Right atrium auricular region (tissue), 2 donors: ENCODE measurements around the gene ZNF555. TPM values are rescaled to one million over a fixed set of nuclear protein-coding genes. Genes with fewer than 3 reads are reported as not detected.

ENCODE experiments used
- DNase-seq: peaks from one replicate; pipeline ENCODE4 v3.0.0-alpha.2; 2019; ENCODE audit warnings: low spot score
- H3K27ac ChIP-seq, 2 donors: fragments of 200-600 bp; sonication (generic); 1 replicate in 1 of 2; 2 replicates in 1 of 2; pipeline ENCODE4 v1.5.1; 2016 to 2019
- H3K27me3 ChIP-seq, 2 donors: fragments of 200-600 bp; sonication (generic); one replicate each; pipeline versions ENCODE4 v1.5.1 to v1.6.0; 2017 to 2019
- H3K36me3 ChIP-seq: fragments of 200-600 bp; sonication (generic); one replicate; pipeline ENCODE4 v1.5.1; 2016
- H3K4me1 ChIP-seq, 2 donors: fragments of 200-600 bp; sonication (generic); one replicate each; pipeline versions ENCODE4 v1.5.1 to v1.6.0; 2017 to 2019
- H3K4me3 ChIP-seq, 2 donors: fragments of 200-600 bp; sonication (generic); 1 replicate in 1 of 2; 2 replicates in 1 of 2; pipeline ENCODE4 v1.5.1; 2017 to 2019; ENCODE audit warnings: mild to moderate bottlenecking in 1 of 2, moderate library complexity in 1 of 2
- H3K9me3 ChIP-seq, 2 donors: fragments of 200-600 bp; sonication (generic); one replicate each; pipeline ENCODE4 v1.5.1; 2019
- total RNA-seq, 2 donors: library from RNA; depleted of rRNA; stranded (reverse); fragments of >200 nt; gene quantifications; one replicate each; pipeline ENCODE4 v1.1.0, GENCODE V29; 2016
- TF ChIP-seq, protein P1 (sequence below), 2 donors: fragments of 200-600 bp; sonication (generic); IDR thresholded peaks; one replicate each; pipeline ENCODE4 v1.5.1; 2019; ENCODE audit warnings: antibody characterized with exemption in 2 of 2

Gene ZNF555
- total RNA-seq, 2 donors from 2014 or later: 5.5 to 5.9 TPM

- TF ChIP-seq, protein P1, sequence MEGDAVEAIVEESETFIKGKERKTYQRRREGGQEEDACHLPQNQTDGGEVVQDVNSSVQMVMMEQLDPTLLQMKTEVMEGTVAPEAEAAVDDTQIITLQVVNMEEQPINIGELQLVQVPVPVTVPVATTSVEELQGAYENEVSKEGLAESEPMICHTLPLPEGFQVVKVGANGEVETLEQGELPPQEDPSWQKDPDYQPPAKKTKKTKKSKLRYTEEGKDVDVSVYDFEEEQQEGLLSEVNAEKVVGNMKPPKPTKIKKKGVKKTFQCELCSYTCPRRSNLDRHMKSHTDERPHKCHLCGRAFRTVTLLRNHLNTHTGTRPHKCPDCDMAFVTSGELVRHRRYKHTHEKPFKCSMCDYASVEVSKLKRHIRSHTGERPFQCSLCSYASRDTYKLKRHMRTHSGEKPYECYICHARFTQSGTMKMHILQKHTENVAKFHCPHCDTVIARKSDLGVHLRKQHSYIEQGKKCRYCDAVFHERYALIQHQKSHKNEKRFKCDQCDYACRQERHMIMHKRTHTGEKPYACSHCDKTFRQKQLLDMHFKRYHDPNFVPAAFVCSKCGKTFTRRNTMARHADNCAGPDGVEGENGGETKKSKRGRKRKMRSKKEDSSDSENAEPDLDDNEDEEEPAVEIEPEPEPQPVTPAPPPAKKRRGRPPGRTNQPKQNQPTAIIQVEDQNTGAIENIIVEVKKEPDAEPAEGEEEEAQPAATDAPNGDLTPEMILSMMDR (IDR thresholded peaks at IDR 0.05): no peak
- H3K27ac ChIP-seq: peak overlapping the region; percentile 85 to 96
- H3K9me3 ChIP-seq: no peaks in the 10 kb centered on the region
- H3K4me3 ChIP-seq: no peak overlapping the region
- H3K27me3 ChIP-seq: no peaks in the 10 kb centered on the region
- DNase-seq: no peak
- H3K4me1 ChIP-seq: peaks cover 0 to 19% of the 10 kb centered on the region in 2 donors
- peaks cover 11% of the 10 kb centered on the region for H3K36me3 ChIP-seq
Observed at GRCh38 chr19:2795827-2796658, 45.2 kb upstream of the ZNF555 start.

GRCh38 chr19:2796659-2797266, 44.5 kb upstream of the ZNF555 start:
- peaks cover 12% of the 10 kb centered on the region for H3K36me3 ChIP-seq
- H3K4me1 ChIP-seq: peaks cover 0 to 19% of the 10 kb centered on the region in 2 donors
- H3K9me3 ChIP-seq: no peaks in the 10 kb centered on the region
- DNase-seq: no peak
- TF ChIP-seq, protein P1 (IDR thresholded peaks at IDR 0.05): no peak
- H3K27me3 ChIP-seq: no peaks in the 10 kb centered on the region
- H3K27ac ChIP-seq: peak overlapping the region; percentile 85 to 96
- H3K4me3 ChIP-seq: no peak overlapping the region

DNA sequence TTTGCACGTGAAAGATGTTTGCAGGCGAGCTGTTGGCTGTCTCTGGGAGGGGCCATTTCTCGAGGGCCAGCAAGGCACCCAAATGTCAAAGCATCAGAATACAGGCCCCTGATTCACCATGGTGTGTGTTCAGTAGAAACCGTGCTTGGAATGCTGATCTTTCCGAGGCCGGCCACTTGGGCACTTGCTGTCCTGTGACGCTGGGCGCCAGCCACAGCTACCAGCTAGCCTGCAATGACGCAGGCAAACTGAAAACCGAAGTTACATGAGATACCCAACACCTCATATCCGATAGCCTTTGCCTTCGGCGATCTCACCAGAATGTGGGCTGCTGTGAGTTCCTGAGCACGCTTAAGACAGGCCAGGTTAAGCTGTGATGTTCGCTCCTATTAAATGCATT, 44.0 kb upstream of the ZNF555 start:
- H3K27ac ChIP-seq: peak overlapping the region; percentile 85 to 96
- H3K4me3 ChIP-seq: no peak overlapping the region
- no peaks in the 10 kb centered on the region for H3K9me3 ChIP-seq
- H3K4me1 ChIP-seq: peaks cover 0 to 19% of the 10 kb centered on the region in 2 donors
- TF ChIP-seq, protein P1 (IDR thresholded peaks at IDR 0.05): no peak
- H3K27me3 ChIP-seq: no peaks in the 10 kb centered on the region
- peaks cover 12% of the 10 kb centered on the region for H3K36me3 ChIP-seq
- peak; percentile 64 for DNase-seq

GRCh38 chr19:2798158-2798685, 43.1 kb upstream of the ZNF555 start:
- no peaks in the 10 kb centered on the region for H3K9me3 ChIP-seq
- peaks cover 0 to 19% of the 10 kb centered on the region in 2 donors for H3K4me1 ChIP-seq
- no peak for DNase-seq
- H3K27me3 ChIP-seq: no peaks in the 10 kb centered on the region
- peak overlapping the region; percentile 85 to 96 for H3K27ac ChIP-seq
- TF ChIP-seq, protein P1 (IDR thresholded peaks at IDR 0.05): no peak
- H3K4me3 ChIP-seq: no peak overlapping the region
- peaks cover 12% of the 10 kb centered on the region for H3K36me3 ChIP-seq

GRCh38 chr19:2798733-2799132, 42.5 kb upstream of the ZNF555 start:
- H3K36me3 ChIP-seq: peaks cover 12% of the 10 kb centered on the region
- no peaks in the 10 kb centered on the region for H3K27me3 ChIP-seq
- peak; percentile 72 for DNase-seq
- H3K4me3 ChIP-seq: no peak overlapping the region
- TF ChIP-seq, protein P1 (IDR thresholded peaks at IDR 0.05): no peak
- peaks cover 0 to 19% of the 10 kb centered on the region in 2 donors for H3K4me1 ChIP-seq
- peak overlapping the region; percentile 85 to 96 for H3K27ac ChIP-seq
- H3K9me3 ChIP-seq: no peaks in the 10 kb centered on the region
